Neural progenitor cell (in vitro differentiated cells): ENCODE data around the gene EMP1. TPM values are rescaled to one million over a fixed set of nuclear protein-coding genes. Genes with fewer than 3 reads are reported as not detected.

Experiments used
- DNase-seq: peaks from one replicate; pipeline ENCODE4 v3.0.0-alpha.2; 2016; ENCODE audit warnings: low spot score
- H2AFZ ChIP-seq: fragments of 200-600 bp; sonication (generic); replicated peaks from 2 replicates; pipeline ENCODE4 v1.6.1; 2016; ENCODE audit warnings: antibody characterized with exemption
- H3F3A ChIP-seq: fragments of 200-600 bp; sonication (generic); 2 replicates; pipeline ENCODE4 v1.6.1; 2016; ENCODE audit warnings: antibody characterized with exemption, low read depth
- H3K27ac ChIP-seq: fragments of 200-600 bp; sonication (generic); 2 replicates; pipeline ENCODE4 v1.5.1; 2016; ENCODE audit warnings: mild to moderate bottlenecking
- H3K27me3 ChIP-seq: fragments of 200-600 bp; sonication (generic); 2 replicates; pipeline ENCODE4 v1.6.1; 2016; ENCODE audit warnings: mild to moderate bottlenecking, moderate library complexity
- H3K36me3 ChIP-seq: fragments of 200-600 bp; sonication (generic); 2 replicates; pipeline ENCODE4 v1.5.1; 2016
- H3K4me1 ChIP-seq: fragments of 200-600 bp; sonication (generic); 2 replicates; pipeline ENCODE4 v1.6.1; 2016; ENCODE audit warnings: mixed run types
- H3K4me2 ChIP-seq: fragments of 200-600 bp; sonication (generic); 2 replicates; pipeline ENCODE4 v1.6.1; 2016
- H3K4me3 ChIP-seq: fragments of 200-600 bp; sonication (generic); 2 replicates; pipeline ENCODE4 v1.5.1; 2016
- H3K79me2 ChIP-seq: fragments of 200-600 bp; sonication (generic); 2 replicates; pipeline ENCODE4 v1.6.1; 2016; ENCODE audit warnings: low read depth
- H3K9ac ChIP-seq: fragments of 200-600 bp; sonication (generic); 2 replicates; pipeline ENCODE4 v1.6.1; 2016
- H3K9me3 ChIP-seq: fragments of 200-600 bp; sonication (generic); 2 replicates; pipeline ENCODE4 v1.5.1; 2016; ENCODE audit warnings: low read depth
- H4K20me1 ChIP-seq: fragments of 200-600 bp; sonication (generic); 2 replicates; pipeline ENCODE4 v1.6.1; 2016; ENCODE audit warnings: low read depth
- H3K27ac Mint-ChIP-seq: 3 replicates; pipeline ENCODE4 v1.8.0; 2021; ENCODE audit warnings: mixed read lengths
- H3K27me3 Mint-ChIP-seq: 2 replicates; pipeline ENCODE4 v1.8.0; 2022; ENCODE audit warnings: low read depth, mild to moderate bottlenecking, inconsistent platforms, moderate library complexity, mixed read lengths; ENCODE audit not compliant: insufficient read depth
- H3K36me3 Mint-ChIP-seq: 3 replicates; pipeline ENCODE4 v1.8.0; 2021; ENCODE audit warnings: mixed read lengths
- H3K4me1 Mint-ChIP-seq: 3 replicates; pipeline ENCODE4 v1.8.0; 2021; ENCODE audit warnings: mixed read lengths
- H3K4me3 Mint-ChIP-seq: 3 replicates; pipeline ENCODE4 v1.8.0; 2021; ENCODE audit warnings: mild to moderate bottlenecking, moderate library complexity, mixed read lengths
- H3K9me3 Mint-ChIP-seq: 3 replicates; pipeline ENCODE4 v1.8.0; 2020; ENCODE audit warnings: mixed read lengths
- CTCF ChIP-seq: fragments of 200-600 bp; sonication (generic); IDR thresholded peaks from 2 replicates; pipeline ENCODE4 v1.5.1; 2017; ENCODE audit warnings: antibody characterized with exemption, mild to moderate bottlenecking
- EZH2 ChIP-seq: fragments of 200-600 bp; sonication (generic); IDR thresholded peaks from 2 replicates; pipeline ENCODE4 v1.6.1; 2017; ENCODE audit warnings: antibody characterized with exemption, mild to moderate bottlenecking, moderate library complexity
- EZH2phosphoT487 ChIP-seq: fragments of 200-600 bp; sonication (generic); IDR thresholded peaks from 2 replicates; pipeline ENCODE4 v1.6.1; 2017; ENCODE audit warnings: antibody characterized with exemption
- total RNA-seq: library from RNA; depleted of rRNA; stranded (reverse); fragments of >200 nt; gene quantifications from 2 replicates; pipeline ENCODE4 v1.2.3, GENCODE V29; 2015; ENCODE audit warnings: low replicate concordance

The EMP1 gene
- total RNA-seq, 1 donor from 2014 or later = not detected

DNA sequence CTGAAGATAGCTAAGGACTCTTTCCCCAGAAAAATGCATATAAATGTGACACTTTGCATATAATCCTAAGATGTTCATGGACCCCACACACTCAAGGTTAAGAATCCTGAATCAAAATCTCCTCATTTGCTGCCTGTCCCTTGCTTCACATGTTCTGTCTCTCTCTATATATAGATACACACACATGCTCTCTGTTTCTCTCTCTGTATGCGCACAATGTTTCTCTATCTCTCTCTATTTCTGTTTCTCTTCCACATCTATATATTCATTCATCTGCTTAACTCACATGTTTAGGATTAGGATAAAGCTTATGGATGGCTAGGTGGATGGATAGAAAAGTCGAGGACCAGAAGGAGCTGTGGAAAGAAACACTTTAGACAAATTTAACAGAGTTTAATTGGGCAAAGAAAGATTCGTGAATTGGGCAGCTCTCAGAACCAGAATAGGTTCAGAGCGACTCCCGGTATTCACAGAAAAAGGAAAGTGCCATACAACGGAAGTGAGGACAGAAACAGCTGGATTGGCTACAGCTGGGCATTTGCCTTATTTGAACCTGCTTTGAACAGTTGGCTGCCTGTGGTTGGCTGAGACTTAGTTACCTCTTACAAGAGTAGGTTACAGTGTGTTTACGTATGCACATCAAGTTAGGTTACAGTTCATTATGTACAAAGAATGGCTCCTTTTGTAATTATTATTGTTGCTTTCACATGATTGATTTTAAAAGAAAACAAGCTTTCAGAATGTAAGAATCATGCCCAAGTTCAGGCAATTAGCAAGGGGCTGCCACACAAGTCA, 57.6 kb downstream of the EMP1 start:
- no peaks in the 10 kb centered on the region for H3K36me3 Mint-ChIP-seq
- peak overlapping the region; percentile 28 for H3K27ac Mint-ChIP-seq
- H3K4me1 Mint-ChIP-seq = peaks cover 48% of the 10 kb centered on the region
- peak overlapping the region; percentile 51 for H2AFZ ChIP-seq
- no peaks in the 10 kb centered on the region for H3K9me3 ChIP-seq
- peaks cover 21% of the 10 kb centered on the region for H3K4me1 ChIP-seq
- no peaks in the 10 kb centered on the region for H3F3A ChIP-seq
- H3K4me3 Mint-ChIP-seq = no peak overlapping the region
- H3K27me3 ChIP-seq = no peaks in the 10 kb centered on the region
- H3K9me3 Mint-ChIP-seq = no peaks in the 10 kb centered on the region
- no peak overlapping the region for H3K4me3 ChIP-seq
- TF ChIP-seq EZH2 = no peak
- TF ChIP-seq EZH2phosphoT487 = no peak
- no peak for TF ChIP-seq CTCF
- no peaks in the 10 kb centered on the region for H3K79me2 ChIP-seq
- no peaks in the 10 kb centered on the region for H3K36me3 ChIP-seq
- no peak overlapping the region for H3K4me2 ChIP-seq
- no peaks in the 10 kb centered on the region for H4K20me1 ChIP-seq
- H3K27ac ChIP-seq = no peak overlapping the region
- no peak for DNase-seq
- H3K9ac ChIP-seq = no peak overlapping the region
- H3K27me3 Mint-ChIP-seq = peaks cover 3% of the 10 kb centered on the region

GRCh38 chr12:13255792-13256691, 59.5 kb downstream of the EMP1 start:
- H3K9ac ChIP-seq = no peak overlapping the region
- H3K4me3 ChIP-seq = peak overlapping the region; percentile 40
- peaks cover 3% of the 10 kb centered on the region for H3K27me3 Mint-ChIP-seq
- no peaks in the 10 kb centered on the region for H3K9me3 ChIP-seq
- H3K27ac Mint-ChIP-seq = peak overlapping the region; percentile 94
- TF ChIP-seq EZH2 (no peak), EZH2phosphoT487 (no peak), CTCF (peak; percentile 100)
- no peaks in the 10 kb centered on the region for H3K36me3 ChIP-seq
- H3K4me3 Mint-ChIP-seq = peak overlapping the region; percentile 84
- no peak overlapping the region for H3K27ac ChIP-seq
- no peaks in the 10 kb centered on the region for H4K20me1 ChIP-seq
- H3F3A ChIP-seq = no peaks in the 10 kb centered on the region
- no peaks in the 10 kb centered on the region for H3K9me3 Mint-ChIP-seq
- peaks cover 27% of the 10 kb centered on the region for H3K4me1 ChIP-seq
- H3K27me3 ChIP-seq = no peaks in the 10 kb centered on the region
- H3K79me2 ChIP-seq = no peaks in the 10 kb centered on the region
- peak overlapping the region; percentile 69 for H3K4me2 ChIP-seq
- DNase-seq = peak; percentile 93
- peaks cover 42% of the 10 kb centered on the region for H3K4me1 Mint-ChIP-seq
- H3K36me3 Mint-ChIP-seq = no peaks in the 10 kb centered on the region
- peak overlapping the region; percentile 60 for H2AFZ ChIP-seq

GRCh38 chr12:13256692-13257045, 60.1 kb downstream of the EMP1 start:
- no peaks in the 10 kb centered on the region for H3K27me3 ChIP-seq
- peaks cover 27% of the 10 kb centered on the region for H3K4me1 ChIP-seq
- no peak overlapping the region for H3K9ac ChIP-seq
- no peaks in the 10 kb centered on the region for H4K20me1 ChIP-seq
- peak overlapping the region; percentile 60 for H2AFZ ChIP-seq
- H3K36me3 ChIP-seq = no peaks in the 10 kb centered on the region
- Mint-ChIP-seq H3K36me3 (no peaks in the 10 kb centered on the region), H3K4me1 (peaks cover 39% of the 10 kb centered on the region), H3K9me3 (no peaks in the 10 kb centered on the region), H3K4me3 (peak overlapping the region; percentile 16), H3K27me3 (peaks cover 3% of the 10 kb centered on the region), H3K27ac (peak overlapping the region; percentile 43)
- no peak overlapping the region for H3K27ac ChIP-seq
- H3K9me3 ChIP-seq = no peaks in the 10 kb centered on the region
- H3K4me3 ChIP-seq = no peak overlapping the region
- no peak for DNase-seq
- TF ChIP-seq EZH2 (no peak), EZH2phosphoT487 (no peak), CTCF (no peak)
- peak overlapping the region; percentile 69 for H3K4me2 ChIP-seq
- H3F3A ChIP-seq = no peaks in the 10 kb centered on the region
- H3K79me2 ChIP-seq = no peaks in the 10 kb centered on the region
